ENCODE results near the gene CCDC27.

DNA sequence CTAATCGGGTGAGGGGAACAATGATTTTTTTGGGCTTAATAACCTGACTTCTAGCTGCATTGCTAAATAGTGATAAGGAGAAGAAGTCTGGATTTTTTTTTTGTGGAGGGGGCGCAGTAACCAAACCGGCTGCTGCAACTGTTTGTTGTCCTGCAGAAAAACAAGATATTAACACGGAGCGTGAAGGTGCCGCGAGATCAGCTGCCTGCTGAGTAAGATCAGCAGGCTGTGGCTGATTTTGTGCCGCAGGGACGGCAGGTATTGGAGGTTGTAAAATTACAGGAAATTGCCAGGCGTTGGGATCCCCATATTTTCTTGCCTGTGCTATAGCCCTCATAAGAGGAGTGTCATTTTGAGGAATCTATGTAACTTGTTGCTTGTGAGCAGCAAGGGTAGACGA lies 52.8 kb downstream of the CCDC27 start:
- TF ChIP-seq ZBTB1 (CRISPR knock-in tag; IDR thresholded peaks at IDR 0.05; ENCODE audit: borderline replicate concordance) (no peak), ZBTB7A (CRISPR knock-in tag; IDR thresholded peaks at IDR 0.05) (no peak), NR3C1 (CRISPR knock-in tag; IDR thresholded peaks at IDR 0.05) (no peak)
- TF ChIP-seq, protein P1, sequence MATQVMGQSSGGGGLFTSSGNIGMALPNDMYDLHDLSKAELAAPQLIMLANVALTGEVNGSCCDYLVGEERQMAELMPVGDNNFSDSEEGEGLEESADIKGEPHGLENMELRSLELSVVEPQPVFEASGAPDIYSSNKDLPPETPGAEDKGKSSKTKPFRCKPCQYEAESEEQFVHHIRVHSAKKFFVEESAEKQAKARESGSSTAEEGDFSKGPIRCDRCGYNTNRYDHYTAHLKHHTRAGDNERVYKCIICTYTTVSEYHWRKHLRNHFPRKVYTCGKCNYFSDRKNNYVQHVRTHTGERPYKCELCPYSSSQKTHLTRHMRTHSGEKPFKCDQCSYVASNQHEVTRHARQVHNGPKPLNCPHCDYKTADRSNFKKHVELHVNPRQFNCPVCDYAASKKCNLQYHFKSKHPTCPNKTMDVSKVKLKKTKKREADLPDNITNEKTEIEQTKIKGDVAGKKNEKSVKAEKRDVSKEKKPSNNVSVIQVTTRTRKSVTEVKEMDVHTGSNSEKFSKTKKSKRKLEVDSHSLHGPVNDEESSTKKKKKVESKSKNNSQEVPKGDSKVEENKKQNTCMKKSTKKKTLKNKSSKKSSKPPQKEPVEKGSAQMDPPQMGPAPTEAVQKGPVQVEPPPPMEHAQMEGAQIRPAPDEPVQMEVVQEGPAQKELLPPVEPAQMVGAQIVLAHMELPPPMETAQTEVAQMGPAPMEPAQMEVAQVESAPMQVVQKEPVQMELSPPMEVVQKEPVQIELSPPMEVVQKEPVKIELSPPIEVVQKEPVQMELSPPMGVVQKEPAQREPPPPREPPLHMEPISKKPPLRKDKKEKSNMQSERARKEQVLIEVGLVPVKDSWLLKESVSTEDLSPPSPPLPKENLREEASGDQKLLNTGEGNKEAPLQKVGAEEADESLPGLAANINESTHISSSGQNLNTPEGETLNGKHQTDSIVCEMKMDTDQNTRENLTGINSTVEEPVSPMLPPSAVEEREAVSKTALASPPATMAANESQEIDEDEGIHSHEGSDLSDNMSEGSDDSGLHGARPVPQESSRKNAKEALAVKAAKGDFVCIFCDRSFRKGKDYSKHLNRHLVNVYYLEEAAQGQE (IDR thresholded peaks at IDR 0.05; ENCODE audit: borderline replicate concordance in 1 of 2, low read depth in 1 of 2, low read length in 2 of 2): no peak
